Ascending aorta (tissue), 2 donors: ENCODE results near the gene LRRC8C. TPM values are rescaled to one million over a fixed set of nuclear protein-coding genes. Genes with fewer than 3 reads are reported as not detected.

ENCODE experiments used
- DNase-seq, 2 donors: peaks; one replicate each; pipeline ENCODE4 v3.0.0-alpha.2; 2019; ENCODE audit warnings: low spot score in 2 of 2
- H3K27ac ChIP-seq, 2 donors: fragments of 200-600 bp; sonication (generic); one replicate each; pipeline ENCODE4 v1.5.1; 2016 to 2017; ENCODE audit warnings: mild to moderate bottlenecking in 1 of 2
- H3K27me3 ChIP-seq: fragments of 200-600 bp; sonication (generic); one replicate; pipeline ENCODE4 v1.5.1; 2017
- H3K36me3 ChIP-seq, 2 donors: fragments of 200-600 bp; sonication (generic); one replicate each; pipeline ENCODE4 v1.5.1; 2016
- H3K4me1 ChIP-seq, 2 donors: fragments of 200-600 bp; sonication (generic); one replicate each; pipeline ENCODE4 v1.5.1; 2016 to 2017; ENCODE audit warnings: mild to moderate bottlenecking in 1 of 2
- H3K4me3 ChIP-seq, 2 donors: fragments of 200-600 bp; sonication (generic); one replicate each; pipeline ENCODE4 v1.5.1; 2016 to 2017; ENCODE audit warnings: mild to moderate bottlenecking in 1 of 2
- H3K9me3 ChIP-seq, 2 donors: fragments of 200-600 bp; sonication (generic); one replicate each; pipeline ENCODE4 v1.5.1; 2016
- intact Hi-C: fragments of 100-400 bp; cut with DNase I; formaldehyde crosslinking; loops from one replicate; pipeline ENCODE4 v1.15.1; 2023
- total RNA-seq: library from RNA; depleted of rRNA; stranded (reverse); fragments of >200 nt; gene quantifications from one replicate; pipeline ENCODE4 v1.1.0, GENCODE V29; 2016
- TF ChIP-seq, protein P1 (sequence below), 3 experiments: fragments of 200-600 bp in 2 of 3; fragments of 450-650 bp in 1 of 3; sonication (generic) in 2 of 3; IDR thresholded peaks; one replicate each; pipeline ENCODE4 v1.5.1; 2016 to 2019; ENCODE audit warnings: antibody characterized with exemption in 3 of 3, mild to moderate bottlenecking in 1 of 3, moderate library complexity in 1 of 3

LRRC8C gene
- 7.5 TPM for total RNA-seq

DNA sequence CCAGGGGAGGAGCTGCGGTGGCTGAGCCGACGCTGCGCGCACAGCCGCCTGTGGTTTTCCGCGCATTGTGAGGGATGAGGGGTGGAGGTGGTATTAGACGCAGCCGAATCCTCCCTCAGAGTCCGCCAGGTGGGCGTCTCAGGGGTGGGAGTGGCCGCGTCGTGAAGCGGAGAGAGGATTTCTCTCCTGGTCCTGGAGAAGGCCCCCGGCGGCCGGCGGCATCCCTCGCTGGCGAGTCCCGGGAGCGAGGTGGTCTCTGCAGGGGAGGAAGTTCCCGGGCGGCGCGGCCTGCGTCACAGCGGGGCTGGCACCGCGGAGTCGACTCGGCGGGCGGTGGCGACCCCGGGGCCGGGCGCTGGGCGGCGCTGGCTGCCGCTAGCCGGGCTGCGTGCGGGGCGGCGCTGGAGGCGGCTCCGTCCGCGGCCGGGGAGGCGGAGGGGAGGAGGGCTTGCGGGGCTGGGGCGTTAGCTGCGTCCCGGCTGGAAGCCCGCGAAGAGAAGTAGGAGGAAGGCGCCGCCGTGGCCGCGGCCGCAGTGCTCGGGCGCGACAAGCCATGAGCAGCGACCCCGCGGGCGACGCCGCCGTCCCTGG, at the start of gene LRRC8C:
Gene LRRC8C (plus strand): TSS at position 464 of the 591 bp plus-strand sequence. CDS start 53,354 bp downstream, outside the sequence.
- peak; percentile 47 to 90 for DNase-seq
- no peaks in the 10 kb centered on the region for H3K27me3 ChIP-seq
- H3K27ac ChIP-seq = peak within 1 kb of the TSS; percentile 89 to 95
- no peaks in the 10 kb centered on the region for H3K36me3 ChIP-seq
- TF ChIP-seq, protein P1, sequence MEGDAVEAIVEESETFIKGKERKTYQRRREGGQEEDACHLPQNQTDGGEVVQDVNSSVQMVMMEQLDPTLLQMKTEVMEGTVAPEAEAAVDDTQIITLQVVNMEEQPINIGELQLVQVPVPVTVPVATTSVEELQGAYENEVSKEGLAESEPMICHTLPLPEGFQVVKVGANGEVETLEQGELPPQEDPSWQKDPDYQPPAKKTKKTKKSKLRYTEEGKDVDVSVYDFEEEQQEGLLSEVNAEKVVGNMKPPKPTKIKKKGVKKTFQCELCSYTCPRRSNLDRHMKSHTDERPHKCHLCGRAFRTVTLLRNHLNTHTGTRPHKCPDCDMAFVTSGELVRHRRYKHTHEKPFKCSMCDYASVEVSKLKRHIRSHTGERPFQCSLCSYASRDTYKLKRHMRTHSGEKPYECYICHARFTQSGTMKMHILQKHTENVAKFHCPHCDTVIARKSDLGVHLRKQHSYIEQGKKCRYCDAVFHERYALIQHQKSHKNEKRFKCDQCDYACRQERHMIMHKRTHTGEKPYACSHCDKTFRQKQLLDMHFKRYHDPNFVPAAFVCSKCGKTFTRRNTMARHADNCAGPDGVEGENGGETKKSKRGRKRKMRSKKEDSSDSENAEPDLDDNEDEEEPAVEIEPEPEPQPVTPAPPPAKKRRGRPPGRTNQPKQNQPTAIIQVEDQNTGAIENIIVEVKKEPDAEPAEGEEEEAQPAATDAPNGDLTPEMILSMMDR (IDR thresholded peaks at IDR 0.05) = peak; percentile 4 to 88 (median 18)
- intact Hi-C loops = loop anchor here (1.0 to 5.0 kb wide), 2 partner anchors 108 to 365 kb away; partner anchors contain the start of genes LRRC8B and ZNF326
- H3K4me3 ChIP-seq = peak within 1 kb of the TSS; percentile 89 to 98
- no peaks in the 10 kb centered on the region for H3K4me1 ChIP-seq
- H3K9me3 ChIP-seq = no peaks in the 10 kb centered on the region

DNA sequence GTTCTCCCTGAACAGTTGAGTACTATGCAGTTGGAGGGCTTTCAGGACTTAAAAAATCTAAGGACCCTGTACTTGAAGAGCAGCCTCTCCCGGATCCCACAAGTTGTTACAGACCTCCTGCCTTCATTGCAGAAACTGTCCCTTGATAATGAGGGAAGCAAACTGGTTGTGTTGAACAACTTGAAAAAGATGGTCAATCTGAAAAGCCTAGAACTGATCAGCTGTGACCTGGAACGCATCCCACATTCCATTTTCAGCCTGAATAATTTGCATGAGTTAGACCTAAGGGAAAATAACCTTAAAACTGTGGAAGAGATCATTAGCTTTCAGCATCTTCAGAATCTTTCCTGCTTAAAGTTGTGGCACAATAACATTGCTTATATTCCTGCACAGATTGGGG, 48.7 kb upstream of the LRRC8C start:
- Histone ChIP-seq H3K4me3 (no peak overlapping the region), H3K4me1 (no peaks in the 10 kb centered on the region), H3K27ac (no peak overlapping the region), H3K36me3 (peaks cover 0 to 8% of the 10 kb centered on the region in 2 donors), H3K9me3 (no peaks in the 10 kb centered on the region), H3K27me3 (no peaks in the 10 kb centered on the region)
- intact Hi-C loops = no loop called here
- TF ChIP-seq, protein P1 (IDR thresholded peaks at IDR 0.05) = no peak
- DNase-seq = no peak

DNA sequence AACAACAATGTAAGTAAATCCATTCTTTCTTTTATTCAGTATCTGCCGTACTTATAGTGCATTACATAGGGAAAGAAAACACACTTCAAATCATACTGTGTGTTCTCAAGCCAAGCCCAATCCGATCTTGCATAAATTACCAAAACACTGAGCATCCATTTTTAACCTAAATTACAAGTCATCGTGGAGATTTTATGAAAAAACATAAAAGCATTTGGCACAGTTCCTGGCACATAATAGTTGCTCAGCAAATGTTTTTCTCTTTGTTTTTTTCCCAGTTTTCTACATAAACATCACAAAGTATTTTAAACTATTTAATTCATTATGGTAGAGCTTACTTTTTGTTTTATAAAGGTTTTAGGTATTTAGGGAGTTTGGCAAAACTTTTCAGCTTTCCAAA, 48.1 kb upstream of the LRRC8C start:
- no peak for DNase-seq
- no peaks in the 10 kb centered on the region for H3K9me3 ChIP-seq
- no peak overlapping the region for H3K27ac ChIP-seq
- H3K27me3 ChIP-seq = no peaks in the 10 kb centered on the region
- H3K4me3 ChIP-seq = no peak overlapping the region
- TF ChIP-seq, protein P1 (IDR thresholded peaks at IDR 0.05) = no peak
- intact Hi-C loops = no loop called here
- no peaks in the 10 kb centered on the region for H3K4me1 ChIP-seq
- peaks cover 0 to 8% of the 10 kb centered on the region in 2 donors for H3K36me3 ChIP-seq

DNA sequence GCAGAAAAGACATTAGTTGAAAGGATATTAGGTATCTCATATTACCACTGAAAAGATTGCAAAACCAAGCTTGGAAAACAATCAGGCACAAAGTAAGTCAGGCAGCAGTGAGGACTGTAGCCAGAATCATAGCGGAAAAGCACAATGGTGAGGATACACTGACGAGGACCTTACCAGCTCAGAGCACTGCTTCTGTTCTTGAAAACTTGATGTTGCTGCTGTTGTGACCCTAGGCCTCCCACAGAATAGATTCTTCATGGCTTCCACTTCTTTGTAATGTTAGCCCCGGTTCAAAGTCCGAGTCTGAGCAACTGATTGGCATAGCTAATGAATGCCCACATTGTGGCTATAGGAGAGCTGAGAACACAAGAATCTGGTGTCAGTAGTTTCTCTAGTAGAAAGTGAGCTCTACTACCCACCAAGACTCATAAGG, 45.2 kb upstream of the LRRC8C start:
- H3K36me3 ChIP-seq = peaks cover 0 to 4% of the 10 kb centered on the region in 2 donors
- H3K4me1 ChIP-seq = no peaks in the 10 kb centered on the region
- H3K27ac ChIP-seq = no peak overlapping the region
- DNase-seq = no peak
- no peak overlapping the region for H3K4me3 ChIP-seq
- TF ChIP-seq, protein P1 (IDR thresholded peaks at IDR 0.05) = no peak
- no peaks in the 10 kb centered on the region for H3K9me3 ChIP-seq
- intact Hi-C loops = no loop called here
- no peaks in the 10 kb centered on the region for H3K27me3 ChIP-seq

DNA sequence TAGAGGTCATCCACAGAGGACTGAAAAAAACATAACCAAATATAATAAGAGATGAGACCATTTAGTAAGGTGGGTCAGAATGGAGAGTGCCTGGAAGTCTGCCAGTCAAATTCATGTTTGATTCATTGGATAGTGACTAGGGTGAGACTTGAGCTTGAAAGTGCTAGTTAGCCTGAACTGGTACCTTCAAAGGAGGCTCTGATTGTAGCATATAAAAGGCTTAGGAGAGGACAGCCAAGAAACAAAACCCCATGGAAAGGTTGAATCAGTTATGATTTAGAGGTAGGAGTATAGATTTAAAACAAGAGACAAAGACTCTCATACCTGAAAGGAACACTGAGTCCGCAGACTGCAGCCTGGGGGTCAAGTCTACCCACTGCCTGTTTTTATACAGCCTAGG, 44.4 kb upstream of the LRRC8C start:
- intact Hi-C loops = no loop called here
- Histone ChIP-seq H3K4me3 (no peak overlapping the region), H3K27me3 (no peaks in the 10 kb centered on the region), H3K9me3 (no peaks in the 10 kb centered on the region), H3K4me1 (no peaks in the 10 kb centered on the region), H3K36me3 (no peaks in the 10 kb centered on the region), H3K27ac (no peak overlapping the region)
- DNase-seq = no peak
- TF ChIP-seq, protein P1 (IDR thresholded peaks at IDR 0.05) = no peak
